SW 1271 (cell line): ENCODE data around the gene TMIGD3.
A peak's percentile ranks its signal among the peaks of the same experiment; 100 is the strongest.

Experiments used
- DNase-seq, 2 experiments: peaks; one replicate each; lab custom pipeline; 2025; lab: John Stamatoyannopoulos, UW

Gene TMIGD3

GRCh38 chr1:111507411-111508201 lies 4.2 kb upstream of the TMIGD3 start:
- no peak for DNase-seq

- no peak for DNase-seq
These were observed 3.1 kb upstream of the TMIGD3 start for GRCh38 chr1:111506561-111506960.

GRCh38 chr1:111505641-111506119 lies 2.2 kb upstream of the TMIGD3 start:
- no peak for DNase-seq

GRCh38 chr1:111504097-111504496 lies 664 bp upstream of the TMIGD3 start:
- DNase-seq, result no peak

GRCh38 chr1:111501645-111502044 lies 1.8 kb downstream of the TMIGD3 start:
- no peak for DNase-seq

GRCh38 chr1:111499026-111499785 lies 4.2 kb downstream of the TMIGD3 start:
- no peak for DNase-seq

GRCh38 chr1:111497592-111497991 lies 5.8 kb downstream of the TMIGD3 start:
- no peak for DNase-seq

GRCh38 chr1:111496398-111496797 lies 7.0 kb downstream of the TMIGD3 start:
- no peak for DNase-seq

GRCh38 chr1:111491070-111491469 lies 12.4 kb downstream of the TMIGD3 start:
- no peak for DNase-seq

GRCh38 chr1:111490220-111490619 lies 13.2 kb downstream of the TMIGD3 start:
- no peak for DNase-seq

- no peak for DNase-seq
These were observed 13.8 kb downstream of the TMIGD3 start for GRCh38 chr1:111489604-111490003.

- DNase-seq, result no peak
These were observed 14.8 kb downstream of the TMIGD3 start for GRCh38 chr1:111488669-111489068.

- DNase-seq, result no peak
These were observed 16.3 kb downstream of the TMIGD3 start for GRCh38 chr1:111487133-111487532.

- no peak for DNase-seq
These were observed 17.0 kb downstream of the TMIGD3 start for GRCh38 chr1:111486431-111486830.

GRCh38 chr1:111484391-111485026 lies 18.9 kb downstream of the TMIGD3 start:
- DNase-seq, result no peak

- DNase-seq, result no peak
These were observed 19.6 kb downstream of the TMIGD3 start for GRCh38 chr1:111483876-111484275.

- no peak for DNase-seq
These were observed 20.3 kb downstream of the TMIGD3 start for GRCh38 chr1:111483166-111483565.

GRCh38 chr1:111481387-111482221 lies 21.8 kb downstream of the TMIGD3 start:
- DNase-seq, result peak in 1 of 2 experiments; percentile 14

GRCh38 chr1:111480674-111481073 lies 22.8 kb downstream of the TMIGD3 start:
- no peak for DNase-seq

- no peak for DNase-seq
These were observed 26.6 kb downstream of the TMIGD3 start for GRCh38 chr1:111476761-111477309.

- DNase-seq, result no peak
These were observed 27.2 kb downstream of the TMIGD3 start for GRCh38 chr1:111476214-111476613.
